ENCODE measurements around the gene CKM. TPM values are rescaled to one million over a fixed set of nuclear protein-coding genes. Genes with fewer than 3 reads are reported as not detected.
"Not testable (repeated sequence)": the region's sequence is repeated elsewhere in the genome, so short reads cannot be mapped to it uniquely, and the experiment has no call there.

Gene CKM
- total RNA-seq, 4 donors from 2014 or later = not detected

DNA sequence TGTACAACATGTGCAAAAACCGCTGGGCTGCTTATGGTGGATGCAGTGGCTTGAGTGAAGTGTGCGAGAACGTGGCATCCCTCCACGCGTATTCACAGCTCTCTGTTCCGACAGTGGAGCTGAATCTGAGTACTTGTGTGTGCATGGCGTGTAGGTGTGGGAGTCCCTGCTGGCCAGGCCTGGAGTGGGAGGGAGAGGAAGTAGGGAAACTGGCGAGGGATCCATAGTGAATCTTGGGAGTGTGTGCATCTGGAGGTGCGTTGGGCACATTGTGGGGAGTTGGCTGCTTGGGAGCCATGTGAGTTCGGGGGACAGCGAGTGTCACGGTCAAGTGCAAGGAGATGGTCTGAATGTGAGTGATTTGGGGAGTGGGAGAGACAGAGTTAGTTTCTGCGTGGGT, 20.2 kb upstream of the CKM start:
- no peak for DNase-seq
- no peaks in the 10 kb centered on the region for H3K36me3 ChIP-seq
- TF ChIP-seq, protein P1, sequence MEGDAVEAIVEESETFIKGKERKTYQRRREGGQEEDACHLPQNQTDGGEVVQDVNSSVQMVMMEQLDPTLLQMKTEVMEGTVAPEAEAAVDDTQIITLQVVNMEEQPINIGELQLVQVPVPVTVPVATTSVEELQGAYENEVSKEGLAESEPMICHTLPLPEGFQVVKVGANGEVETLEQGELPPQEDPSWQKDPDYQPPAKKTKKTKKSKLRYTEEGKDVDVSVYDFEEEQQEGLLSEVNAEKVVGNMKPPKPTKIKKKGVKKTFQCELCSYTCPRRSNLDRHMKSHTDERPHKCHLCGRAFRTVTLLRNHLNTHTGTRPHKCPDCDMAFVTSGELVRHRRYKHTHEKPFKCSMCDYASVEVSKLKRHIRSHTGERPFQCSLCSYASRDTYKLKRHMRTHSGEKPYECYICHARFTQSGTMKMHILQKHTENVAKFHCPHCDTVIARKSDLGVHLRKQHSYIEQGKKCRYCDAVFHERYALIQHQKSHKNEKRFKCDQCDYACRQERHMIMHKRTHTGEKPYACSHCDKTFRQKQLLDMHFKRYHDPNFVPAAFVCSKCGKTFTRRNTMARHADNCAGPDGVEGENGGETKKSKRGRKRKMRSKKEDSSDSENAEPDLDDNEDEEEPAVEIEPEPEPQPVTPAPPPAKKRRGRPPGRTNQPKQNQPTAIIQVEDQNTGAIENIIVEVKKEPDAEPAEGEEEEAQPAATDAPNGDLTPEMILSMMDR (IDR thresholded peaks at IDR 0.05) = no peak
- TF ChIP-seq POLR2A (IDR thresholded peaks at IDR 0.05) = no peak
- H3K4me1 ChIP-seq = peaks cover 0 to 9% (median 4%) of the 10 kb centered on the region in 4 donors
- peaks cover 3 to 7% of the 10 kb centered on the region in 2 donors for H3K27me3 ChIP-seq
- H3K4me3 ChIP-seq = no peak overlapping the region
- H3K9me3 ChIP-seq = no peaks in the 10 kb centered on the region
- H3K27ac ChIP-seq = no peak overlapping the region

DNA sequence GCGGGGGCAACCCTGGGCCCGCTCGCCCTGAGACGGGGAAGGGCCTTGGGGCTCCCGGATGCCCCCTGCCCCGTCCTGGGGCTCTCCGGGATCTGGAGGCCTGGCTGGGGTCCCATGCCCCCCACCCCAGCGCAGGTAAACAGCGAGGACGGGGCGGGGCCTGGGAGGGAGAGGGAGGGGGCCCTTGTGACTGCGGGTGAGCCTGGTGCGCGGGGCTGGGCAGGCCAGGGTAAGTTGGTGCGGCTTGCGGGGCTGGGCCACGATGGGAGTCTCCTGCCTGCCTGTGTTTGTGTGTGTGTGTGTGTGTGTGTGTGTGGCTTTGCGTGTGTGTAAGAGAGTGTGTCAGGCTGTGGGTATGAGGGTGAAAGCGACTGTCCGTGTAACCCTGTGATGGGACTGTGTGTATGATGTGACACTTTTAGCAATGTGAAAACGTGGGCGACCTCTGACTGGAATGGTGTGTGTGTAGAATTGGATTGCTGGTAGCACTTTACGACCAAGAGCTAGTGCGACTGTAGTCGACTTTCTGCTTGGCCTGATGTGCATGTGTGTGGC, 18.3 kb upstream of the CKM start:
- no peak for DNase-seq
- Histone ChIP-seq H3K4me3 (peak overlapping the region in 3 of 4 donors; percentile 26 to 43 (median 40)), H3K27ac (no peak overlapping the region), H3K9me3 (no peaks in the 10 kb centered on the region), H3K4me1 (peaks cover 0 to 9% (median 4%) of the 10 kb centered on the region in 4 donors), H3K36me3 (no peaks in the 10 kb centered on the region), H3K27me3 (peaks cover 3 to 7% of the 10 kb centered on the region in 2 donors)
- TF ChIP-seq, protein P1 (IDR thresholded peaks at IDR 0.05) = no peak
- no peak for TF ChIP-seq POLR2A (IDR thresholded peaks at IDR 0.05)

DNA sequence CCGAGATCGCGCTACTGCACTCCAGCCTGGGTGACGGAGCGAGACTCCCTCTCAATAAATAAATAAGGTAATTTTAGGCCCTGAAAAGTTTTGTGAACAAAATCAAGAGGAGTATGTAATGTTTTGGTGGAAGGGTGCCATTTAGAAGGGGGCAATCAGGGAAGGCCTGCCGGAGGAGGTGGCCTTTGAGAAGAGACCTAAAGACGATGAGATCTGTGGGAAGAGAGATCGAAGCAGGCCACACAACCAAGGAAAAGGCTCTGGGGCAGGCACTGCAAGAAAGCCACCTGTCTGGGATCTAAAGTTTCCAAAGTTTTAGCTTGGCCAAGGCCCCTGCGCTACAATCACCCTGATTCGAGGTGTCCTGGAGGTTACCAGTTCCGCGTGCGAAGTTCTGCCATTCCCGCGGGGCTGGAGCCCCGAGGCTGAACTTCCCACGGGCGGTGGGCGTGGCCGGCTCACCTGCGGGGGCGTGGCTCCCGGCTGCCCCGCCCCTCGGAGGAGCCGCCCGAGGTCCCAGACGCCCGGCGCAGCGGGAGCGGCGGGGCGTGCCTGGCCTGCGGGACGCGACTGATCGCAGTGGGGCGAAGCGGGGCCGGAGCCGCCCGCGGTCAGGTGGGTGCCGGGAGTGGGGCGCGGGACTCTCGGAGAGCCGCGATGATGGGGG, 17.7 kb upstream of the CKM start, which contains the start of gene KLC3:
Gene KLC3, plus strand, starts transcription at position 519 of the 667 bp plus-strand sequence. CDS start 4,792 bp downstream, outside the sequence.
- DNase-seq = peak in 2 of 3 donors; percentile 54 to 76
- peak within 1 kb of the TSS in 3 of 4 donors; percentile 26 to 43 (median 40) for H3K4me3 ChIP-seq
- no peaks in the 10 kb centered on the region for H3K36me3 ChIP-seq
- no peak for TF ChIP-seq POLR2A (IDR thresholded peaks at IDR 0.05)
- TF ChIP-seq, protein P1 (IDR thresholded peaks at IDR 0.05) = no peak
- no peaks in the 10 kb centered on the region for H3K9me3 ChIP-seq
- no peak within 1 kb of the TSS for H3K27ac ChIP-seq
- peaks cover 3 to 7% of the 10 kb centered on the region in 2 donors for H3K27me3 ChIP-seq
- H3K4me1 ChIP-seq = peaks cover 0 to 9% (median 4%) of the 10 kb centered on the region in 4 donors

DNA sequence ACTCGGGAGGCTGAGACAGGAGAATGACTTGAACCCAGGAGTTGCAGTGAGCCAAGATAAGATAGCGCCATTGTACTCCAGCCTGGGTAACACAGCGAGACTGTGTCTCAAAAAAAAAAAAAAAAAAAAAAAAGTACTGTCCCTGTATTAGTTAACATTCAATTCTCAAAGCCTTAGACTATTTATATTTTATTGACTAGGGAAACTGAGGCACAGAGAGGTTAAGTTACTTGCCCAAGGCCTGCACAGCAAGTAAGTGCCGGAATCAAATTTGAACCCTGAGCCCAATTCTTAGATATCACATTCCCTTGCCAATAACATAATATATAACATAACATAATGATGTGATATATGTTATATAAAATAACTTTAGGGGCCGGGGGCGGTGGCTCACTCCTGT, 17.0 kb upstream of the CKM start:
- Histone ChIP-seq H3K4me1 (peaks cover 0 to 9% (median 4%) of the 10 kb centered on the region in 4 donors), H3K27ac (no peak overlapping the region), H3K36me3 (no peaks in the 10 kb centered on the region), H3K4me3 (no peak overlapping the region), H3K9me3 (no peaks in the 10 kb centered on the region), H3K27me3 (peaks cover 3 to 7% of the 10 kb centered on the region in 2 donors)
- DNase-seq = no peak
- TF ChIP-seq POLR2A (IDR thresholded peaks at IDR 0.05) = no peak
- TF ChIP-seq, protein P1 (IDR thresholded peaks at IDR 0.05) = no peak

DNA sequence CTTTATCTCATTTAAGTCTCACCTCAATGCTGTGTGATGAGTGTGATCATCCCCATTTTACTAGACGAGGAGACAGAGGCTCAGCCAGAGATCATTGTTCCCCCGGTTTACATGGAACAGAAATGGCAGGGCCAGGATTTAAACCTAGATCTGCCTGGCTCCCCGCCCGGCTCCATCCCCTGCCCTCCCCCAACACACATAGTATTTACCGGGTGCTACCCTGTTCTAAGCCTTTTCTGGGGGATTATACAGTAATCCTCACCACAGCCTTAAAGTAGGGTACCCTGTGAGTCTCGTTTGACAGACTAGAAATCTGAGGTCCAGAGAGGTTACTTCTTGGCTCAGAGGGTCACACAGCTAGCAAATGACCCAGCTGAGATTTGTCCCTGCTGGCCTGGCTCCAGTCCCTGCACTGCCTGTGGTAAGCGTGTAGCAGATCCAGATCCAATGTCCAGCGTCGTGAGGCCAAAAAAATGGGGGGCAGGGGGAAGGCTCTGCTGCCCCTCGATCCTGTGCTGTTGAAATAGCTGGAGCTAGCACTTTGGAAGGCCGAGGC, 14.1 kb upstream of the CKM start:
- no peak overlapping the region for H3K4me3 ChIP-seq
- no peak for DNase-seq
- H3K27me3 ChIP-seq = peaks cover 3 to 7% of the 10 kb centered on the region in 2 donors
- TF ChIP-seq POLR2A (IDR thresholded peaks at IDR 0.05) = no peak
- TF ChIP-seq, protein P1 (IDR thresholded peaks at IDR 0.05) = no peak
- no peak overlapping the region for H3K27ac ChIP-seq
- H3K9me3 ChIP-seq = no peaks in the 10 kb centered on the region
- H3K36me3 ChIP-seq = no peaks in the 10 kb centered on the region
- peaks cover 0 to 9% (median 4%) of the 10 kb centered on the region in 4 donors for H3K4me1 ChIP-seq

DNA sequence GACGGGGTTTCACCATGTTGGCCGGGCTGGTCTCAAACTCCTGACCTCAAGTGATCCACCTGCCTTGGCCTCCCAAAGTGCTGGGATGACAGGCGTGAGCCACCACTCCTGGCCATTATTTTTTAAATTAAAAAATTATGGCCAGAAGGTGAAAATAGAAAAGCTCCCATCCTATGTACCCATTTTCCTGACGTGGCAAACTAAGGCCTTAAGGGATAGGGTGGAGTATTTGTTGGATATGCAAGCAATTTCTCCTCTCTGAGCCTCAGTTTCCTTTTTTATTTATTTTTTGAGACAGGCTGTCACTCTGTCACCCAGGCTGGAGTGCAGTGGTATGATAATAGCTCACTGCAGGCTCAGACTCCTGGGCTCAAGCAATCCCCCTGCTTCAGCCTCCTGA, 12.2 kb upstream of the CKM start:
- not testable (repeated sequence) for H3K27ac ChIP-seq, H3K27me3 ChIP-seq, H3K9me3 ChIP-seq, DNase-seq, H3K36me3 ChIP-seq, H3K4me3 ChIP-seq, H3K4me1 ChIP-seq
